ENCODE data around the gene DMBX1. TPM values are rescaled to one million over a fixed set of nuclear protein-coding genes. Genes with fewer than 3 reads are reported as not detected.

DMBX1 gene
- total and polyA plus RNA-seq, 2 of the 4 experiments (the other 2 are of a cell fraction) = not detected

DNA sequence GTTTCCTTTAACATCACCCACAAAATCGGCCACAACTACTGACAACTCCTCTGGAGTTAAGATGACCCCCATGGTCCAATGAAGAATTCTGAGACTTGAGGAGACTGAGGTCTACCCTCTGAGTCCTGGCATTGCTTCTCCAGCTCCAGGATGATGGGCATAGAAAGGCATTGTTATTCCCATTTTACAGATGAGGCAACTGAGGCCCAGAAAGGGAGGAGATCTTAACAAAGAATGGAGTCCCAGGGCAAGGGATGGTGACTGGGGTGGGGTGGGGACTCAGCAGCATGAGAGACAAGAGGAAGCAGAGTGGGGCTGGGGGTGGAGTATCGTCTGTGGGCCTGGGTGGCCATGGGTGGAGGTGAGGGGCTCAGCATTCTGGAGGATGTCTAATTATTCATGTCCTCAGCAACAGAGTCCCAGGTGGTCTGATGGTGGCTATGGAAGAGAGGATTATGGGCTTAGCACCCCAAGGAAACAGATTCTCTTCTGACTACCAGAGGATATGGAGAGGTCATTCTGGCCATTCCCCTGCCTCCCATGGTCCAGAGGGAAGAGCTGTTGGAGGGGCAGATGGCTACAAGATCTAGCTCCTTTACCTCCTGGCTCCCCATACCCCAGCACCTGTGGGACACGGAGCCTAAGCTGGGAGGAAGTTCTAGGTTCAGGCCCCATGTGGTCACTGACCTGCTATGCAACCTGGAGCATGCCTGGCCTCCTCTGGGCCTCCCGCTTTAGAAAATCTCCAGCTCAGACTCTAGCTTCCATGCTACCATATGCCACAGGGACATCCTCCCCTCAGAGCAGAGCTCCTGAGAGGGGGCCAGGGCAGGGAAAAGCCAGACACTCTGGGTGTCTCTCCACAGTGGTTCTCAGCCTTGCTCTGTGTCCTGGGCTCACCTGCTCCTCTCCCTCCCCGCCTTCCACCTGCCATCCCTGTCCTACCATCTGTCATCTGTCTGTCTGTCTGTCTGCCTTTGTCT lies 37.4 kb upstream of the DMBX1 start:
- H3K4me1 ChIP-seq (ENCODE audit: control insufficient read depth, insufficient read depth, low read length) = no peaks in the 10 kb centered on the region; the same call in 1 of the 2 replicates
- no peak overlapping the region for H3K56ac ChIP-seq (ENCODE audit: extremely low read depth, insufficient read depth, low read length)
- DNase-seq (no peak), ATAC-seq (ENCODE audit: low read depth) (no peak)
- no peak overlapping the region for H3K4ac ChIP-seq (ENCODE audit: low read depth, low read length)
- H4K20me1 ChIP-seq (ENCODE audit: insufficient read depth, low read length) = no peaks in the 10 kb centered on the region
- H3K9me1 ChIP-seq (ENCODE audit: insufficient read depth, low read length) = no peaks in the 10 kb centered on the region
- H3K9me3 ChIP-seq (ENCODE audit: control insufficient read depth, insufficient read depth, low read length) = no peaks in the 10 kb centered on the region
- H3K14ac ChIP-seq (replicated peaks; ENCODE audit: low read depth, low read length) = no peak overlapping the region
- intact Hi-C loops (cut with micrococcal nuclease) = no loop called here
- no peak overlapping the region for H3K27ac ChIP-seq (ENCODE audit: insufficient read depth, low read length)
- no peak overlapping the region for H3K4me2 ChIP-seq (ENCODE audit: low read depth, low read length)
- H3K79me1 ChIP-seq (ENCODE audit: low read depth in 1 of 2, low read length in 2 of 2) = no peaks in the 10 kb centered on the region
- no peak overlapping the region for H2AFZ ChIP-seq (replicated peaks; ENCODE audit: low read length, poor library complexity)
- H4K5ac ChIP-seq (ENCODE audit: low read depth, low read length) = no peak overlapping the region
- H2AK9ac ChIP-seq (replicated peaks; ENCODE audit: low read depth, low read length, poor library complexity) = no peak overlapping the region
- TF ChIP-seq BHLHE40 (IDR thresholded peaks at IDR 0.05; ENCODE audit: low read depth, low read length) (no peak), RFX5 (IDR thresholded peaks at IDR 0.05; ENCODE audit: low read depth, low read length) (no peak), MAZ (IDR thresholded peaks at IDR 0.05; ENCODE audit: borderline replicate concordance, low read depth, low read length) (no peak), MXI1 (IDR thresholded peaks at IDR 0.05; ENCODE audit: borderline replicate concordance, low read depth, low read length) (no peak), NFE2L2 (IDR thresholded peaks at IDR 0.05; ENCODE audit: low read depth, low read length) (no peak), CEBPB (IDR thresholded peaks at IDR 0.05; ENCODE audit: low read depth, low read length) (no peak), FOS (IDR thresholded peaks at IDR 0.05; ENCODE audit: low read depth, low read length) (no peak)
- TF ChIP-seq, protein P1, sequence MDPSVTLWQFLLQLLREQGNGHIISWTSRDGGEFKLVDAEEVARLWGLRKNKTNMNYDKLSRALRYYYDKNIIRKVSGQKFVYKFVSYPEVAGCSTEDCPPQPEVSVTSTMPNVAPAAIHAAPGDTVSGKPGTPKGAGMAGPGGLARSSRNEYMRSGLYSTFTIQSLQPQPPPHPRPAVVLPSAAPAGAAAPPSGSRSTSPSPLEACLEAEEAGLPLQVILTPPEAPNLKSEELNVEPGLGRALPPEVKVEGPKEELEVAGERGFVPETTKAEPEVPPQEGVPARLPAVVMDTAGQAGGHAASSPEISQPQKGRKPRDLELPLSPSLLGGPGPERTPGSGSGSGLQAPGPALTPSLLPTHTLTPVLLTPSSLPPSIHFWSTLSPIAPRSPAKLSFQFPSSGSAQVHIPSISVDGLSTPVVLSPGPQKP (IDR thresholded peaks at IDR 0.05; ENCODE audit: borderline replicate concordance, low read depth, low read length) = no peak
- TF ChIP-seq, protein P2, sequence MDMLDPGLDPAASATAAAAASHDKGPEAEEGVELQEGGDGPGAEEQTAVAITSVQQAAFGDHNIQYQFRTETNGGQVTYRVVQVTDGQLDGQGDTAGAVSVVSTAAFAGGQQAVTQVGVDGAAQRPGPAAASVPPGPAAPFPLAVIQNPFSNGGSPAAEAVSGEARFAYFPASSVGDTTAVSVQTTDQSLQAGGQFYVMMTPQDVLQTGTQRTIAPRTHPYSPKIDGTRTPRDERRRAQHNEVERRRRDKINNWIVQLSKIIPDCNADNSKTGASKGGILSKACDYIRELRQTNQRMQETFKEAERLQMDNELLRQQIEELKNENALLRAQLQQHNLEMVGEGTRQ (IDR thresholded peaks at IDR 0.05; ENCODE audit: low read depth, low read length) = no peak
- no CpG with 5 or more reads among the region's 5 CpGs for WGBS, 2 experiments (ENCODE audit: extremely low coverage in 2 of 2, insufficient read length in 1 of 2)
- dilution Hi-C loops (cut with HindIII; ENCODE audit: low sequenced_read_pairs, unreplicated experiment) = no loop called here
- no peak overlapping the region for H2AK5ac ChIP-seq (ENCODE audit: low read depth, low read length)
- in situ Hi-C loops (cut with MboI; ENCODE audit: low sequenced_read_pairs) = no loop called here
- H3K9ac ChIP-seq (ENCODE audit: low read depth, low read length) = no peak overlapping the region
- no TSS peak for BruUV-seq (replicated peaks)
- H3K27me3 ChIP-seq (ENCODE audit: control insufficient read depth, insufficient read depth, low read length) = peaks cover 84% of the 10 kb centered on the region
- H3K36me3 ChIP-seq (ENCODE audit: control insufficient read depth, insufficient read depth, low read length) = no peaks in the 10 kb centered on the region
- H2BK20ac ChIP-seq (ENCODE audit: low read depth, low read length) = no peak overlapping the region
- H2BK120ac ChIP-seq (ENCODE audit: low read depth, low read length) = no peak overlapping the region
- no peak overlapping the region for H4K8ac ChIP-seq (ENCODE audit: low read depth in 2 of 2, low read length in 2 of 2)
- H2BK15ac ChIP-seq (ENCODE audit: low read depth, low read length) = no peak overlapping the region
- no peak overlapping the region for H4K91ac ChIP-seq (ENCODE audit: insufficient read depth, low read depth, low read length)
- H3K23ac ChIP-seq (ENCODE audit: low read depth, low read length) = no peak overlapping the region
- H3K18ac ChIP-seq (ENCODE audit: low read depth, low read length) = no peak overlapping the region
- ChIA-PET POLR2A (ENCODE audit: unreplicated experiment) (no interaction called here), CTCF (interaction anchor here (1.0 kb wide), 1 partner anchor 8 kb away, joined by 3 read pairs; no protein-coding TSS in a partner anchor)
- H2BK5ac ChIP-seq (ENCODE audit: low read depth, low read length, poor library complexity, severe bottlenecking) = no peak overlapping the region
- H3K4me3 ChIP-seq (ENCODE audit: insufficient read depth, low read depth, low read length) = no peak overlapping the region
